22Rv1 (cell line): Measurements from ENCODE around the gene WWC2.

Experiments used
- ZFX ChIP-seq: fragments of 450-650 bp; IDR thresholded peaks from 2 replicates; pipeline ENCODE4 v1.6.1; 2017; ENCODE audit warnings: antibody characterized with exemption, borderline replicate concordance
- TF ChIP-seq, protein P1 (sequence below): fragments of 450-650 bp; IDR thresholded peaks from 2 replicates; pipeline ENCODE4 v1.5.1; 2017; ENCODE audit warnings: mild to moderate bottlenecking

DNA sequence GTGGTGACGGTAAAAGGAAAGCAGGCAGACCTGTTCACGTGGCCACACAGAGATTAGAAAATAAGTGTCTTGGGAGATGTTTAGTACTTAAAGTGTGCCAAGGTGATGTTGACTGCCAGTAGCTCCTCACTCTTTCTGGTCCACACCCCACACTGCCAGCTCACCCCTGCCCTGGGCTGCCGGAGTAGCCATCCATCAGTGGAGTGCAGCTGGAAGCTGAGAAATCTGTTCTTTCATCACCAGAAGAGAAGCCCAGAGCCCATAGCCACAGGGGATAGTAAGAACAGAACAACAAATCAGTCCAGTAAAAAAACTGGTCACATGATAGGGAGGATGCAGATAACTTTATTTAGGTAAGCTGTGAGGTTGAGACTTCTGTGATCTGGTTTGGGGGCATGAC lies 64.1 kb downstream of the WWC2 start:
- no peak for TF ChIP-seq ZFX
- TF ChIP-seq, protein P1, sequence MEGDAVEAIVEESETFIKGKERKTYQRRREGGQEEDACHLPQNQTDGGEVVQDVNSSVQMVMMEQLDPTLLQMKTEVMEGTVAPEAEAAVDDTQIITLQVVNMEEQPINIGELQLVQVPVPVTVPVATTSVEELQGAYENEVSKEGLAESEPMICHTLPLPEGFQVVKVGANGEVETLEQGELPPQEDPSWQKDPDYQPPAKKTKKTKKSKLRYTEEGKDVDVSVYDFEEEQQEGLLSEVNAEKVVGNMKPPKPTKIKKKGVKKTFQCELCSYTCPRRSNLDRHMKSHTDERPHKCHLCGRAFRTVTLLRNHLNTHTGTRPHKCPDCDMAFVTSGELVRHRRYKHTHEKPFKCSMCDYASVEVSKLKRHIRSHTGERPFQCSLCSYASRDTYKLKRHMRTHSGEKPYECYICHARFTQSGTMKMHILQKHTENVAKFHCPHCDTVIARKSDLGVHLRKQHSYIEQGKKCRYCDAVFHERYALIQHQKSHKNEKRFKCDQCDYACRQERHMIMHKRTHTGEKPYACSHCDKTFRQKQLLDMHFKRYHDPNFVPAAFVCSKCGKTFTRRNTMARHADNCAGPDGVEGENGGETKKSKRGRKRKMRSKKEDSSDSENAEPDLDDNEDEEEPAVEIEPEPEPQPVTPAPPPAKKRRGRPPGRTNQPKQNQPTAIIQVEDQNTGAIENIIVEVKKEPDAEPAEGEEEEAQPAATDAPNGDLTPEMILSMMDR, result no peak
